NCI-H69 (cell line): Measurements from ENCODE around the gene SCN8A.
A peak's percentile ranks its signal among the peaks of the same experiment; 100 is the strongest.
"Not testable (repeated sequence)": the region's sequence is repeated elsewhere in the genome, so short reads cannot be mapped to it uniquely, and the experiment has no call there.

Experiments used
- DNase-seq: peaks from one replicate; lab custom pipeline; 2025; lab: John Stamatoyannopoulos, UW

Gene SCN8A

DNA sequence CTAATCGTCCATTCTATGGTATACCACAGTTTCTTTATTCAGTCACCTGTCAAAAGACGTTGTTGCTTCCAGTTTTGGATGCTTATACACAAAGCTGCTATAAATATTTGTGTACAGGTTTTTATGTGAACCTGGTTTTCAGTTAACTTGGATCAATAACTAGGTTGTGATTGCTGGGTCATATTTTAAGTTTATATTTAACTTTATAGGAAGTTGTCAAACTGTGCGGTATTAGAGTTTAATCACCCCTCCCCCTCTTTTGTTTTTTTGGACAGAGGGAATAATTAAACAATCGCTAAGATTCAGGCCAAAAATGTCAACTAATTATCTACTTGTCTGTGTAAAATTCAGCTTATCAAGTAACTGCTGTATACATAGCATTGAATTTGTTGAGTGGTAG is 34.3 kb downstream of the SCN8A start:
- DNase-seq: no peak

DNA sequence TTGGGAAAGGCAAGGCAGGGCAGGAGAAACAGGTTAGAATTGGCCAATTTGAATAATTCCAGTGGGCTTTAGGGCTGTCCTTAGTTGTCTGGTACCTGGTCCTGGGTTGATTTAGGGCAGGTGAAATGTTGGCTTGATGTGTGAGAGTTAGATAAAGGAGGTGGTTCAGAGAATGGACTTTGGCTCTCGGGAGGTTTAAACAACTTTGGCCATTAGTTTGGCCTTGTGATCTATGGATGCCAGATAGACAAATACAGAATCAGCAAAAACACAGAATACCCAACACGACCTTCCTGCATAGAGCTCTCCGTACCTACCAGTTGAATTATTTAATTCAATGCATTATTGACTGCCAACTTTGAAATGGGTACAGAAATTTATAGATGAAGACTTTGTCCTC is 35.1 kb downstream of the SCN8A start:
- DNase-seq: no peak

DNA sequence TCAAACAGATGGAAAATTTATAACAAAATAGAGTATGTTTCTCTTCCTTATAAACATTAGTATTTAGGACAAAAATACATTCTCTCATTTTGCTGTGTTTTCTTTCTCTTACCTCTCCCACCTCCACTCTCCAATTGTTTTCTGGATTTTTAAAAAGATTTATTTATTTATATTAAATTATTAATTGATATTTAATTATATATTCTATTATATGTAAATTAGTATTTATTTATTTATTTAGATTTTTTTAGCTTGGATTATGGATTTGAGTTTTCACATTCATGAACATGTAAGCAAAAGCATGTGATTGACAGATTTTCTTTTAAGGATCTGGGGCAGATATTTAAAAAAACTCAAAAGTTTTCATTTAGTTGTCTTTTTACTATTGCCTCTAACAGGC is 35.6 kb downstream of the SCN8A start:
- DNase-seq: no peak

DNA sequence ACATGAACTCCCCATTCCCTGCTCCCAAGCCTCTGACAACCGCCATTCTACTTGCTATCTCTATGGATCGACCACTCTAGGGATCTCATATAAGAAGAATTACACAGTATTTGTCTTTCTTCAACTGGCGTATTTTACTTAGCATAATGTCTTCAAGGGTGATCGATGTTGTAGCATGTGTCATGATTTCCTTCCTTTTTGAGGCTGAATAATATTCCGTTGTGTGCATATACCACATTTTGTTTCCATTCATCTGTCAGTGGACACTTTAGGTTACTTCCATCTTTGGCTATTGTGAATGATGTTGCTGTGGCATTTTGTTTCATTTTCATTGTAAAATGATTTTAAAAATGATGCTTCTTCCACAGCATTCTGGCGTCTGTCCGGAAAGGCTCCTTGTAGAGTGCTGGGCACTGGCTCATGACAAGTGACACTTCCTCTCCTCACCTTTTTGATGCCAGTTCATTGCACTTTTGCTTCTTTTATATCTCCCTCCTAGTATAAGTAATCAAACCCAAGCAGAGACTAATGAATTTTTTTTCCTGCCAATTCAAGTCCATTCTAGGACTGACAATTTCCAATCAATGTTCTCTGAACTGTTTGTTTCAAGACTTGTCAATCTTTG is 39.3 kb downstream of the SCN8A start:
- DNase-seq: peak; percentile 56

DNA sequence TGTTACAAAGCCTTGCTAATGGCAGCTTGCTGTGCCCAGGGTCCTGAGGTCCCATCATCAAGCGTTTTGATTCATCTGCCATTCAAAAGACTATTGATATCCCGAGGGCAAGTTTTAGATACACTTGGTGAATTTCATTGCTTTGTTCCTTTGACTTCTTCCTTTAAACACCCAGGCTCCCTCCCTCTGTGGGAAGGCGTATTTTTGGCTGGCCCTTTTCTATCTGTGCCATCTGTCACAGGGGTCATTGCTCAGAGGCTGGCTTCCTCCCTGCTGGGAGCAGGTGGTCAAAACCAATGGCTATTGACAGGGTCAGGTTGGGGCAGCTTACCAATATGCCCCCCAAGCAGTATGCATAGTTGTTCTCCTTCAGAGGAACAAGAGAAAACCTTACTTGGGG is 40.0 kb downstream of the SCN8A start:
- peak; percentile 94 for DNase-seq

DNA sequence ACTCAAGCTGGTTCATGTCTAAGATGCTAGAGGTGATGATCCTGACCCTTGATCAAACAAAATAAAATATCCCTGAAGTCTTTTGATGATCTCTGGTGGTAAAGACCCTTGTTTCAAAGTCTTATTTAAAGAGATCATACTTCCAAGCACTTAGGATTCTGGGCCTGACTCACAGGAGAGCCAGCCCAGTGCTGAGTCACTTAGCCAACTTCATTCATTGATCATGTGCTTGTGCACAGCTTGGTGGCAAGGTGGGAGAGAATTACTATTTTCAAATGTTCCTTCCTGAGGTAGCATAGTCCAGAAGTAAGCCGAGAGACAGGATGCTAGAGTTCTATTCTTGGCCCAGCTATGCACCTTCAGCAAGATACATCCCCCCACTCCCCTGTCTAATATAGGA is 40.6 kb downstream of the SCN8A start:
- DNase-seq: peak; percentile 79

DNA sequence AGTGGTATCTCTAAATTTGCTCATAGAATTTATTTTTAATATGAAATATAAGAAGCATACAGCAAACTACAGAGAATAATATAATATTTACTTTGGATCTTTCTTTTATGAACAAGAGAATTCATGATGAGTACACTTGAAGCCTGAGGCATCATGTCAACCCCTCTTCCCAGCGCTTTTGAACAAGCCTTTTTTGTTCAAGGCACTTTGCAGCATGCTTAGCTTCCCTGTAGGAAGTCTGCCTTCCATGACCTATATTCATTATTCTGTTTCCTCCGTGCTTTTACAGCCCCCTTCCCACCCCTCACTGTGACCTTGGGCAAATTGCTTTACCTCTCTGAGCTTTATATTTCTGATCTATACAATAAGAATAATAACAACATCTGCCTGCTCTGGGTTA is 41.6 kb downstream of the SCN8A start:
- peak; percentile 93 for DNase-seq

DNA sequence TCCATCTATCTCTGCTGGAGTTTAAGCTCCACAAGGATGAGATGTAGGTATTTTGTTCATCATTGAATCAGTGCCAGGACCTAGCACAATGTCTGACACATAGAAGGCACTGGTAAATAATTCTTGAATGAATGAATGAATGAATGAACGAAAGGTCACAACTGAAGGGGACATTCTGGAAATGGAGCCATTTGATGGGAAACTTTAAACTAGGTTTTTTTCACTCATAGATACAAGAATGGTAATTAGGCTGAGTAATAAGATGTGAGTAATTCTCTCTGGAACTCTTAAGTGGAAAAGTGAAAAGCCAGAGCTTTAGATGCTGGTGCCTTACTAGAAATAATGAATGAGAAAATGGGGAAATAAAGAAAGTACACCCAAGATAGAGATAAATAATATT is 44.3 kb downstream of the SCN8A start:
- DNase-seq: peak; percentile 24

DNA sequence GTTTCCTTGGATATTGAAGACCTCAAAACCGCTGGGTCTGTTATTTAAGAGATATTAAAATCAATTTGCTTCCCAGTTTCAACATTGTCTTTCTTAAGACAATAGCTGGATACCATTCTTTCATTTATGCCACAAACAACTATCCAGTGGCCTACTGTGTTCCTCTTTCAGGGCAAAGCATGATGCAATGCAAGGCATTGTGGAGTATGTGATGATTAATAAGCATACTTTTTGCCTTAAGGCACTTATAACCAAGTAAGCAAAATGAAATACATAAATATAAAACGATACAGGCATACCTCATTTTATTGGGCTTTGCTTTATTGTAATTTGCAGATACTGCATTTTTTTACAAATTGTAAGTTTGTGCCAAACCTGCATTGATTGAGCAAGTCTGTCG is 45.5 kb downstream of the SCN8A start:
- DNase-seq: no peak

DNA sequence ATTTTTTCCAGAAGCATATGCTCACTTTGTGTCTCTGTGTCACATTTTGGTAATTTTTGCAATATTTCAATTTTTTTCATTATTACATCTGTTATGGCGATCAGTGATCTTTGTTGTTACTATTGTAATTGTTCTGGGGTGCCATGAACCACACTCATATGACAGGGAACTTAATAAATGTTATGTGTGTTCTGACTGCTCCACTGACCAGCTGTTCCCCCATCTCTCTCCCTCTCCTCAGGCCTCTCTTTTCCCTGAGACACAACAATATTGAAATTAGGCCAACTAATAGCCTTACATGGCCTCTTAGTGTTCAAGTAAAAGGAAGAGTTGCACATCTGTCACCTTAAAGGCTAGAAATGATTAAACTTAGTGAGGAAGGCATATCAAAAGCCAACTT is 46.0 kb downstream of the SCN8A start:
- DNase-seq: no peak

DNA sequence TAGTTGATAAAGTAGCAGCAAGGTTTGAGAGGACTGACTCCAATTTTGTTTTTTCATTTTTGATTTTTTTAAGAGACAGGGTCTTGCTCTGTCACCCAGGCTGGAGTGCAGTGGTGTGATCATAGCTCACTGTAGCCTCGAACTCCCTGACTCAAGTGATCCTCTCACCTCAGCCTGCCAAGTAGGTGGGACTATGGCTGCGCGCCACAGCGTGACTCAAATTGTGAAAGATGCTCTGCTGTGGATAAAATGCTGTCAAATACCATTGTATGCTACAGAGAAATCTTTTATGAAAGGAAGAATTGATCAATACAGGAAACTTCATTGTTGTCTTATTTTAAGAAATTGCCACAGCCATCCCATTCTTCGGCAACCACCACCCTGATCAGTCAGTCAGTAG is 48.3 kb downstream of the SCN8A start:
- no peak for DNase-seq

DNA sequence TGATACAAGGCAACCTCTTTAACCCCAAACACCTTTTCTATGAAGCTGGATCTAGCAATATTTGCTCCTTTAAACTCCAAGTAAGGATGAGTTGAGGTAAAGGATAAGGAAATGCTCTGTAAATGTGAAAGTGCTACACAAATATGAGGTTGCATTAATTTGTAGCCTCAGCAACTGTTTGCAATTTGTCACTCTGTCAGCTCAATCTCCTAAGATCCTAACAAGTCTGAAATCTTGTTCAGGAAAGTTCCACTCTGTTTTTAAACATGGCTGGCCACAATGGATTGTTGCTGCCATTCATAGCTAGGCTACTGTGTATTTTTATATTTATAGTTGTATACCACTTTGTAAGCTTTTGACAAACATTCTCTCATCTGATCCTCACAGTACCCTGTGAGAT is 51.3 kb downstream of the SCN8A start:
- DNase-seq: no peak

DNA sequence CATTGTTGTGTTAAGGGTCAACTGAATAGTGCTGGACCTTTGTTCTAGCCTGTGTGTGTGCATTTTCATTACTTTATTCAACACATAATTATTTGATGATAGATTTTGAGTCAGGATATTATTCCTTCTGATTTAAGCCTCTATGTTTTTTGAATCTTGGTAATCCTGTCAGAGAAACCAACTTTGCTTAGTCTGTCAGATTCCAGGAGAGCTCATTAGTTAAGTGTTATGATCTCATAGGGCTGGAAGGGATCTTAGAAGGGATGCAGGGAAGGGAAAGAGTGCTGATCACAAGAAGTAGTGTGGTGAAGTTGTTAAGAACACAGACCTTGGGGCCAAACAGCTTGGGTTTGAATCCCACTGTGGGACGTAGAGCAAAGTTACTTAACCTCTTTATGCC is 52.9 kb downstream of the SCN8A start:
- DNase-seq: no peak

DNA sequence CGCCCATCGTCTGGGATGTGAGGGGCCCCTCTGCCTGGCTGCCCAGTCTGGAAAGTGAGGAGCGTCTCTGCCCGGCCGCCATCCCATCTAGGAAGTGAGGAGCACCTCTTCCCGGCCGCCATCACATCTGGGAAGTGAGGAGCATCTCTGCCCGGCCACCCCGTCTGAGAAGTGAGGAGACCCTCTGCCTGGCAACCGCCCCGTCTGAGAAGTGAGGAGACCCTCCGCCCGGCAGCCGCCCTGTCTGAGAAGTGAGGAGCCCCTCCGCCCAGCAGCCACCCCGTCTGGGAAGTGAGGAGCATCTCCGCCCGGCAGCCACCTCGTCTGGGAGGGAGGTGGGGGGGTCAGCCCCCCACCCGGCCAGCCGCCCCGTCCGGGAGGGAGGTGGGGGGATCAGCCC is 53.7 kb downstream of the SCN8A start:
- DNase-seq: not testable (repeated sequence)

DNA sequence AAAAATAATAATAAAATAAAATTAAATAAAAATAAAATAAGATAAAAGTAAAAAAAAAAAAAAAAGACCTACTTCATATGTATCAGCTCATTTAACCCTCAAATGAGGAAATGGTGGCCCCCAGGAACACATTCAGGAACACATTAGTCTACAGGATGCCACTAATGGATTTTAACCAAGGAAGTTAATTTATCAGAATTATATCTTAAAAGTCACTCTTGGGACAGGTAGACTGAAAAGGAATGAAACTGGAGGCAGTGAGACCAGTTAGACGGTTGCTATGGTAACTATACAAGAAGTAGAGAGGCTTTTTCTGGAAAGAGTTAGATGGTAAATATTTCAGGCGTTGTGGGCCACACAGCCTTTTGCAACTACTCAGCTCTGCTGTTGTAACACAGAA is 54.9 kb downstream of the SCN8A start:
- DNase-seq: no peak

DNA sequence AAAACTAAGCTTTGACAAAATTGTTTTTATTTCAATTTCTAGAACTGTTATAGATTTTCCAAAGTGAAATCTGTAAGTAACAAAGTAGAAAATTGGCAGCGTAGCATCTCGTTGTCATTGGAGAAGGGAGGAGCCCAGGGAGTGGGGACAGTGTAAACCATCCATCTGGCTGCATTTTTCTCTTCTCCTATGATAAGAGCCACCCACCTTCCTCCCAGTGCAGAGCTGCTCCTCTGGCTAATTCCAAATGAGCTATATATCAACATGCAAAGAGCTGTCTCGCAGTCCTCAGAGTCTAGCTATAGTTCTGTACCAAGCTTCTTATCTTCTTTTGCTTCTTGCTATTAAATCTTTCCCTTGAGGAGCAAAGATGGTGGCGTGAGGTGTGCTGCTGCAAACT is 56.6 kb downstream of the SCN8A start:
- no peak for DNase-seq

DNA sequence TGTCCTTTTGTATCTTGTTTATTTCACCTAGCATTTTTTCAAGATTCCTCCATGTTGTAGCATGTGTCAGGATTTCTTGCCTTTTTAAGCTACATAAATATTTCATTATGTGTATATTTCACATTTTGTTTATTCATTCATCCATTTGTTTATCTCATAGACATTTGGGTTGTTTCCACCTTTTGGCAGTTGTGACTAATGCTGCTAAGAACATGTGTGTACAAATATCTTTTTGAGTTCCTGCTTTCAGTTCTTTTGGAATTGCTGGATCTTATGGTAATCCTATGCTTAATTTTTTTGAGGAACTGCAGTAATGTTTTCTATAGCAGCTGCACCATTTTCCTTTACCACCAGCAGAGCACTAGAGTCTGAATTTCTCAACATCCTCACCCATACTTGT is 62.4 kb downstream of the SCN8A start:
- DNase-seq: no peak

DNA sequence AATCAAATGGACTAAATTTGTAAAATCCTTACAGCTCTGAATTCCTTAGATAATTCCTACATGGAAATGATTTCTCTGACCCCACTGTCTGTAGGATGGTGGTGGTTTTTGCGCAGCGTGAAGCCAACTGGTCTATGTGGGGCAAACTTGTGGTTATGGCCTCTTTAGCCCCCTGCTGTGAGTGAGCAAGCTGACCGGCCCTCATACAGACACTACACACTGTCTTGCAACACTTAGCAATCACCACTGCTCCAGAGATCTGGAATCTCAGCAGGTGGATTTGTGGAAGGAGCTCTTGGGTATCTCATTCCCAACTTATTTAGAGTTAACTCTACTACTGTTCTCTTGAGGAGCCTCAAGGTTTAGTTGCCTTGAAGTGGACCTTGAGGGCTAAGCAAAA is 70.2 kb downstream of the SCN8A start:
- no peak for DNase-seq

DNA sequence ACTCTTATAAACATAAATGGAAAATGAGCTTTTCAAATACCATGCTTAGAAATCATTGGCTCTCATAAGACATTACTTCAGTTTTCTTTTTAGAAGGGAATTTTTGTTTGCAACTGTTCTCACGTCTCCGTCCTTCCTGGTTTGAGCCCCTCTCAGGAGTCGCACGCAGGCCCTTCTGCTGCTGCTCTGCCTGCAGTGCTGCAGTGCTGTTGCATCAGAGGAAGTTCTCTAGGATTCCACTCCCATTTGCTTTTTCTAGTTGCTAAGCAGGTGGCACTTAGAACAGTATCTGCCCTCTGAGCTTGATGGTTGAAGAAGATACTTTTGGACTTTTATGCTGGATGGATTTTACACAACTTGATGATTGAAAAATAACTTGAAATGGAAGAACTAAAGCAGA is 70.8 kb downstream of the SCN8A start:
- peak; percentile 24 for DNase-seq

DNA sequence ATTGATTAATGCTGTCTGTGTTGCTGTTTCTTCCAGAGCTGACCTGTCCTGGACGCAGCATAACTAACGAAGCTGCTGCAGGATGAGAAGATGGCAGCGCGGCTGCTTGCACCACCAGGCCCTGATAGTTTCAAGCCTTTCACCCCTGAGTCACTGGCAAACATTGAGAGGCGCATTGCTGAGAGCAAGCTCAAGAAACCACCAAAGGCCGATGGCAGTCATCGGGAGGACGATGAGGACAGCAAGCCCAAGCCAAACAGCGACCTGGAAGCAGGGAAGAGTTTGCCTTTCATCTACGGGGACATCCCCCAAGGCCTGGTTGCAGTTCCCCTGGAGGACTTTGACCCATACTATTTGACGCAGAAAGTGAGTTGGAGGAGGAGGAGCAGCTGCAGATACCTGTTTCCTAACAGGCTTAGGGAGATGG is 71.7 kb downstream of the SCN8A start:
- DNase-seq: no peak

DNA sequence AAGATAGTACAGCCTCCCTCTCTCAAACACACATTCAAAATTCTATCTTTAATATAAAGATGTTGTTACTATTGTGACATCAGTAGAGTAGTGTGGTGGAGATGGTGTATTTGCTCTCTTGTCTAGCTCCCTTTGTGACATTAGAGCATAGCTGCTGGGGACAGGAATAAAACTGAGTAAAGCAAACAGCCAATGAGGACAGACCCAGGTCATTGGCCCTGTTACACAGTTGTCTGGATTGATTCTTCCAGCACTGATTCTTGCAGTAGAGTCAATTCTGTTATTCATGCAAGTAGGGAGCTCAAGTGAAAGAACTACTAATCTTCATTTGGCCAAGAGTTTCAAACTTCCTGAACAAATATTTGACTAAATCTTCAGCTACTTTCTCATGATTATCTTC is 72.4 kb downstream of the SCN8A start:
- no peak for DNase-seq

DNA sequence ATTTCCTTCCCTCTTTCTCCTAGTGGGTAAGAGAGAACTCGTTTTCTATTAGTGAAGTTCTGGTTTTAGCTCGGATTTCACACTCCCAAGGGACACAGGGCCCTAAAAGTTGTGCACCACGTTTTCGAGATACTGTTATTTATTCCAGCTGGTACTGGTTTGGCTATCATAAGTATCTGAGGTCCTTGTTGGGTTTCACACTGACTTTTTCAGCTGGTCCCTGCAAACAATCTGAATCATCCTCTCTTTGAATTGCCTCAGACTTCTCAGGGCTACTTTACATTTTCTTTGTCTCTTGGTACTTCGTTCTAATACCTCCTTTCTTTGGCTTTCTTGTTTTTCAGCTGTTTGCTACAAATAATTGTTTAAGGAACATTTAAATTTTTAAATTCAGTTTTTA is 75.7 kb downstream of the SCN8A start:
- DNase-seq: no peak

DNA sequence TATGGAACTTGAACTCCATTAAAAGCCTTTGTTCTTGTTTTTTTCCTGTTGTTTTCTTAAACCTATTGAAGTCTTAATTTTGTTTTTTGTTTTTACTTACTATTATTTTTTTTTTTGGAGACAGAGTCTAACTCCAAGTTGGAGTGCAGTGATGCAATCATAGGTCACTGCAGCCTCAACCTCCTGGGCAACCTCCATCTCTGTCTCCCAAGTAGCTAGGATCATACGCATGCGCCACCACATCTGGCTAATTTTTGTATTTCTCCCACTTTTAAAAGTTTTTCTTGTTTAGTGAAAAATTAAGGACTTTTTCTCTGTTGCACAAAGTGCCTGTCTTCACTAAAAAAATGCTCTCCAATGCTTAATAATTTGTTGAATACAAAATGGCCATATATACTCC is 76.2 kb downstream of the SCN8A start:
- DNase-seq: no peak

DNA sequence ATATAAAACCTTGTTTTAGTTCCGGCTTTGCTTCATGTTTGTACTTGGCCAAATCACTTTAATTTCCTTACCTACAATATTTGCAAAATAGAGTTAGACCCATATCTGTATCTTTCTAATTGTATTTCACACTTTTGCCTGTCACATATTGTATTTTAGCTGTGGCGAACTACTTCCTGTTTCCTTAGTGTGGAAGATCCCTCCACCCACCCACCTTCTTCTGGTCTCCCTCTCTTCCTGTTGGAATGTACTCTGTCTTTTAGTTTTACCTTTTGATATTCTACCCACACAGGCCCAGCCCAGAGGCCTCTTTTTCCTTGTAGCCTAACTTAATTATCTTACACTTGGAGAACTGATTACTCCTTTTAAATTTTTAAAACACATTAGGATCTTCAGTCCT is 78.2 kb downstream of the SCN8A start:
- DNase-seq: no peak

DNA sequence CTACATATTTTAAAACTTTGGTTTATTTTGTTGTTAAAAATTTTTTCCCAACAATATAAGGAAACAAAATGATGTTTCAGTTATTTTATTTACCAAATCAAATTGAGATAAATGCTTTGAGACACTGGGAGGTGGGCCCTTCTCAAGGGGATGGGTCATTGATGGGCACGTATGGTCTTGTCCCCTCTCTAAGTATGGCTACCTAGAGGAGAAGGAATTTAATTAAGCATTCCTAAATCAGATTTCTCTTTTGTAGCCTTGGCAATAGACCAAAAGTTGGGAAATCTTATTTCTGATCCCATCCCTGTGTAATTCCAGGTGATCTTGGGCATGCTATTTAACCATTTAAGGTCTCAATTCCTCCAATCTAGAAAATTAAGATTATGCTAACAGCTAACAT is 79.0 kb downstream of the SCN8A start:
- DNase-seq: no peak
